ENCODE data around the gene PPP1R2B.
"Not testable (repeated sequence)": the region's sequence is repeated elsewhere in the genome, so short reads cannot be mapped to it uniquely, and the experiment has no call there.

Gene PPP1R2B

GRCh38 chr5:156851880-156852279, 1.8 kb downstream of the PPP1R2B start:
- in situ Hi-C loops (cut with HindIII; ENCODE audit: low sequenced_read_pairs), result no loop called here
- H3K4me3 ChIP-seq (ENCODE audit: low read depth, low read length), result no peak overlapping the region
- no peak for TF ChIP-seq CTCF (IDR thresholded peaks at IDR 0.05; ENCODE audit: low read depth, low read length, missing control alignments)
- DNase-seq (ENCODE audit: low read depth), result no peak

- H3K4me3 ChIP-seq (ENCODE audit: low read depth, low read length); in situ Hi-C loops (cut with HindIII; ENCODE audit: low sequenced_read_pairs); DNase-seq (ENCODE audit: low read depth): not testable (repeated sequence)
Observed at GRCh38 chr5:156853055-156853454, 3.0 kb downstream of the PPP1R2B start.

- H3K4me3 ChIP-seq (ENCODE audit: low read depth, low read length), result no peak overlapping the region
- in situ Hi-C loops (cut with HindIII; ENCODE audit: low sequenced_read_pairs), result no loop called here
- DNase-seq (ENCODE audit: low read depth), result no peak
- no peak for TF ChIP-seq CTCF (IDR thresholded peaks at IDR 0.05; ENCODE audit: low read depth, low read length, missing control alignments)
Observed at GRCh38 chr5:156865427-156865826, 15.3 kb downstream of the PPP1R2B start.

GRCh38 chr5:156870498-156870839, 20.4 kb downstream of the PPP1R2B start:
- DNase-seq (ENCODE audit: low read depth), result no peak
- TF ChIP-seq CTCF (IDR thresholded peaks at IDR 0.05; ENCODE audit: low read depth, low read length, missing control alignments), result no peak
- no peak overlapping the region for H3K4me3 ChIP-seq (ENCODE audit: low read depth, low read length)
- in situ Hi-C loops (cut with HindIII; ENCODE audit: low sequenced_read_pairs), result no loop called here

- no peak overlapping the region for H3K4me3 ChIP-seq (ENCODE audit: low read depth, low read length)
- in situ Hi-C loops (cut with HindIII; ENCODE audit: low sequenced_read_pairs), result no loop called here
- no peak for DNase-seq (ENCODE audit: low read depth)
- no peak for TF ChIP-seq CTCF (IDR thresholded peaks at IDR 0.05; ENCODE audit: low read depth, low read length, missing control alignments)
Observed at GRCh38 chr5:156871212-156871611, 21.1 kb downstream of the PPP1R2B start.

GRCh38 chr5:156879665-156880285, 29.7 kb downstream of the PPP1R2B start:
- no peak overlapping the region for H3K4me3 ChIP-seq (ENCODE audit: low read depth, low read length)
- no peak for TF ChIP-seq CTCF (IDR thresholded peaks at IDR 0.05; ENCODE audit: low read depth, low read length, missing control alignments)
- DNase-seq (ENCODE audit: low read depth), result no peak
- in situ Hi-C loops (cut with HindIII; ENCODE audit: low sequenced_read_pairs), result no loop called here

GRCh38 chr5:156883316-156883875, 33.3 kb downstream of the PPP1R2B start:
- TF ChIP-seq CTCF (IDR thresholded peaks at IDR 0.05; ENCODE audit: low read depth, low read length, missing control alignments), result no peak
- no peak for DNase-seq (ENCODE audit: low read depth)
- H3K4me3 ChIP-seq (ENCODE audit: low read depth, low read length), result no peak overlapping the region
- in situ Hi-C loops (cut with HindIII; ENCODE audit: low sequenced_read_pairs), result no loop called here
